Islet of Langerhans (tissue), 1 donor: ENCODE results near the gene SLC38A8.
A peak's percentile ranks its signal among the peaks of the same experiment; 100 is the strongest.

Experiments
- FAIRE-seq: peaks from one replicate; lab custom pipeline; 2011; peaks lifted over from hg19 to GRCh38; lab: Jason Lieb, UNC

The SLC38A8 gene

DNA sequence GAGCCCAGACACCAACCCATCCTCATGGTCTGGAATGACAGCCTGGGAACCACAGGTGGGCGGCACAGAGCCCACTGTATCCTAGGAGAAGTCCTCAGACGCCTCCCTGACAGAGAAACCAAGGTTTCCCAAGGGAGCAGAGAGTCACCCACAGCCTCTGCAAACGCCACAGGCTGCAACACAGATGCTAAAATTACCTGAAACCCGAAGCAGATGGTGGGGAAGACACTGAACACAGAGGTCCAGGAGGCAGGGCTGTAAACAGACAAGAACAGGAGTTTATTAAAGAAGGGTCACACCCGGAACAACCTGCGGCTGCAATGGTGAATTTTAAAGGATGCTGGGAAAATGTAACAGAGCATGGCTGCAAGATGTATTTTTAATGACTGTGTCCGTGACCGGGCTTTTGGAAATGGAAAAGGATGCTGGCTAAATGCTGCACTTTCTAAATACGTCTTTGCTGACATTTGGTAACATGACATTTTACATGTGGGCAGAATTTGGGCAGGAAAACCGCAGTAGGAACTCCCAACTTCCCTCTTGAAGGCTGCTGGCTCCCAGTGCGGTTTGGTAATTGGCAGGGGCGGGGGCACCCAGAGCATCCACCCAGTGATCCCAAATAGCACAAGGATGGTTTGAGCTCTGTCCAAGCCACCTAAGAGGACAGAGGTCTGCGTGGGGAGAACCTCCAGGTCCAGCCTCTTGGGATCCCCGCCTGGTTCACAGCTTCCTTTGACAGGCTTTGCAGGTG, 13.1 kb downstream of the SLC38A8 start:
- no peak for FAIRE-seq

DNA sequence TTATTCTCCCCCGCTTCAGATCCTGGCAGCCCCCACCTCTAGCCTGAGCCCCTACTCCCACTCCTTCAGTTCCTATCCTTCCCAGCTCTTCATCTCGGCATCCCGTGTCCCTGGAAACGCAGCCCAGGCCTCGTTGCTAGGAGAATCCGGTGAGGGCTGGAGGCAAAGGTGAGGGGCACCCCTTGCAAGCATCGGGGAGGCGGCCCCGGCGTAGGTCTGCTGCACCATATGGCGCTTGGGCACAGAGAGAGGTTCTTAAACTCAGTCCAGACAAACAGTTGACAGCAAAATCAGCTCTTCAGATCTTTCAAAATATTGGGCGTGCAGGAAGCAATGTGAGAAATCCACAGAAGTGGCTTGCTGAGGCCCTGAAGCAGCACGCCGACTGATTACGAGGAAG, 15.0 kb downstream of the SLC38A8 start:
- FAIRE-seq = peak; percentile 92

DNA sequence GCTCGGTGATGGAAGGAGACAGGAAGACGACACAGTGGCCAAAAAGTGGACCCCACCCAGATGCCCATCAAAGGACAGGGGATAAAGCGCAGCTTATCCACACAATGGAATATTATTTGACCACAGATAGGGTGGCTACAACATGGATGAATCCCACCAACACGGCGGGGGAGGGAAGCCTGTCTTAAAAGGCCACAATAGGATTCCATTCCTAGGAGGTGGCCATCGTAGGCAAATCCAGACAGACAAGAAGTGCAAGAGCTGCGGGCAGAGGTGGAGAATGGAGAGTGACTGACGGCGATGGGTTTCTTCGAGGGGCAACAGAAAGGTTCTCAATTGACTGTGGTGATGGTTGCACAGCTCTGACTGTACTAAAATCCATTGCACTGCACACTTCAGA, 16.0 kb downstream of the SLC38A8 start:
- no peak for FAIRE-seq

- FAIRE-seq = no peak
These were observed 17.7 kb downstream of the SLC38A8 start for GRCh38 chr16:84024854-84025253.

DNA sequence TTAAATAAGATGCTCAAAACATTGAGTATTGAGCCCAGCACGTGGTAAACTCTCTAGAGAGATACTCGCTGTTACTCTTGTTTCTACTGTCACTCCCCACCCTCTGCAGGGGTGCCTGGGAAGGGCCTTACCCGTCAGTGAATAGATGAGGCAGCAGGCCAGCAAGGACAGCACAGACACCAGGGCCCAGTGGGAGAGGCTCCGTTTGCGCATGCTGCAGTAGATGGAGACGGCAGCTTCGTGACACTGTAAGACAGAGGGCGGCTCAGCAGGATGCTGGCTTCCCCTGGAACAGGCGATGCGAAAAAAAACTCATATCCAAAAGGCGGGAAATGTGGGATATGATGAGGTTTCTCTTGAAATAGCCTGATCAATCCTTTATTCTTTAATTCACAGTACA, 20.0 kb downstream of the SLC38A8 start:
- FAIRE-seq = no peak

DNA sequence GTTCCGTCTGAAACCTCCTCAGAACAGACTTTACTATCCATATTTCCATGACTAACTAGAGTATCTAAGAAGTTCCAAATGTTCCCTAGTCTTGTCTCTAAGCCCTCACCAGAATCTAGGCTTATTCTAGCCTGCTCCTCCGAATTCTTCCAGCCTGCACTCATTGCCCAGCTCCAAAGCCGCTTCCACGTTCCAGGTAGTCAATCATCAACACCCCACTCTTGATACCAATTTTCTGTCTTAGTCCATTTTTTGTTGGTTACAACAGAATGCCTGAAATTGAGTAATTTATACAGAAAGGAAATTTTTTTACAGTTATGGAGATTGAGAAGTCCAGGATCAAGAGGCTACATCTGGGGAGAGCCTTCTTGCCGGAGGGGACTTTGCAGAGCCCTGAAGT, 21.1 kb downstream of the SLC38A8 start:
- FAIRE-seq = no peak

DNA sequence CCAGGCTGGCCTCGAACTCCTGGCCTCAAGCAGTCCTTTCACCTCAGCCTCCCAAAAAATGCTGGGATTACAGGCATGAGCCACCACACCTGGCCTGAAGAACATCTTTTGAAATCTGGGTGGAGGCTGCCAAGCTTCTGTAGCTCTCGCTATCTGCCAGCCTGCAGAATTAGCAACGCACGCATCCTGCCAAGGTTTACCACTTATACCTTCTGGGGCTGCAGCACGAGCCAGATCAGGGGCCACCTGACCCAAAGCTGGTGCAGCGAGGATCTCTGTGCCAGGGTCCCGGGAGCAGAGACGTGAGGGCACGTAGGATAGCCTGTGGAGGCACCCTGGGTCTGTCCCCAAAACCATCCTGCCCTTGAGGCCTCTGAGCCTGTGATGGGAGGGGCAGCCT, 22.2 kb downstream of the SLC38A8 start:
- no peak for FAIRE-seq

- FAIRE-seq = no peak
These were observed 23.9 kb downstream of the SLC38A8 start for GRCh38 chr16:84018710-84019109.

DNA sequence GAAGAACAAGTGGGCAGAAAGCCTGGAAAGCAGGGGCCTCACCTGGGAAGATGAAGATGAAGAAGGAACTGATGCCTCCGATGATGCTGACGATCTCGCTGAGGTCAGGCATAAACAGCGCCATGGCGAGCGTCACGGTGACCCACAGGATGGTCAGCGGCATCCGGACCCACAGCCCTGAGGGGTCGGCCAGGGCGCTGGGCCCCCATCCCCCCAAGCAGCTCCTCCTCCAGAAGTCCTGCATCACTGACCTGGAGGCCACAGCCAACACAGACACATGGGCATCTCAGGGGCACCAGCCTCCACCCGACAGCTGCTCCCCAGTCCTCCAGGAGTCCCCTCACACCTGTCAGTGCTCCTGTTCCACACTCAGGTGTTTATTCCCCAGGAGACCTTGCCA, 26.1 kb downstream of the SLC38A8 start:
- FAIRE-seq = no peak

GRCh38 chr16:84015399-84015798, 27.2 kb downstream of the SLC38A8 start:
- FAIRE-seq = no peak

- no peak for FAIRE-seq
These were observed 27.8 kb downstream of the SLC38A8 start for GRCh38 chr16:84014570-84015327.

- no peak for FAIRE-seq
These were observed 28.6 kb downstream of the SLC38A8 start for GRCh38 chr16:84013787-84014569.

DNA sequence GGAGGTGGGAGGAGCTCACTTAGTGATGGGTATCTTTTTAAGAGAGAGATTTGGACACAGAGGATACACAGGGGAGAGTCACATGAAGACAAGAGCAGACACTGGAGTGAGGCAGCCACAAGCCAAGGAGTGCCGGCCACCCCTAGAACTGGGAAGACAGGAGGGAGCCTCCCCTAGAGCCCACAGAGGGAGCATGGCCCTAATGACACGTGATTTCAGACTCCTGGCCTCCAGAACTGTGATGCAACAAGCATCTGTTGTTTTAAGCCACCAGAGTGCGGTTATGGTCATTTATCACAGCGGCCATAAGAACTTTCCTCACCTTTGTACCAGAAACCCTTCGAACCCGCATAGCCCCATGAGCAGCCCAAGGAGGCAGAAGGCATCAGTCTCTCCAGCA, 33.3 kb downstream of the SLC38A8 start:
- no peak for FAIRE-seq

- FAIRE-seq = no peak
These were observed 34.6 kb downstream of the SLC38A8 start for GRCh38 chr16:84007965-84008364.

DNA sequence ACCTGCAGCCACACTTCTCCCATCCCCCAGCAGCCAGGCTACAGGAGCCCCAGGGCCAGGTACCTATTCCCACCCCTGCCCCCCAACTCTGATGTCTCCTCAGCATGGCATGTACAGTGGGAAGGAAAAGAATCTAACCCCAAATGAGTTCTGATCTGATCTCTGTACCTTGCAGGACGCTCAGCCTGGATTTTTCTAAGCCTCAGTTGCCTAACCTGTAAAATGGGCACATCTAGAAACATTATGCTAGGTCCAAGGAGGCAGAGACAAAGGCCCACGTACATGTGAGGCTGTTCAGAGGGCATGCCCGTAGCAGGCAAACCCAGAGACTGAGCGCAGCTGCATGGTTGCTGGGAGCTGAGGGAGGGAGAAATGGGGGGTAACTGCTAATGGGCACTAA, 35.1 kb downstream of the SLC38A8 start:
- FAIRE-seq = no peak

GRCh38 chr16:84005391-84005790, 37.2 kb downstream of the SLC38A8 start:
- FAIRE-seq = no peak

GRCh38 chr16:84004442-84004841, 38.2 kb downstream of the SLC38A8 start:
- no peak for FAIRE-seq

DNA sequence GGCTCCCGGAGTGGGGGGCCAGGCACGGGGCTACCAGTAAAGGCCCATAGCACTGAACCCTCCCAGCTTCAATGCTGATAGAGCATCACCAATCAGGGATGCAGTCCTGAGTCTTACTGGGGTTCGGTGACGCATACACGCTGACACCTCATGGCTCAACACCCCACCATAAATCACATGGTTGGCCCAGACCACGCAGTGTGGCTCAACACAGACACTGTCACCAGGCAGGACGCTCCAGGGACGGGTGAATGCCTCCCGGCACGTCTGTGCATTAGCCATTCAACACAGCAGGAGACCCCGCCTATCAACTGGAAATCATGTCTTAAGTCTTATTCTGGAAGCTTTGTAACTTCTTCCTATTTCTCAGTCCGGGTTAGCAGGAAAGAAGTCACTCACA, 39.6 kb downstream of the SLC38A8 start:
- no peak for FAIRE-seq

GRCh38 chr16:84001726-84002125, 40.9 kb downstream of the SLC38A8 start:
- no peak for FAIRE-seq

DNA sequence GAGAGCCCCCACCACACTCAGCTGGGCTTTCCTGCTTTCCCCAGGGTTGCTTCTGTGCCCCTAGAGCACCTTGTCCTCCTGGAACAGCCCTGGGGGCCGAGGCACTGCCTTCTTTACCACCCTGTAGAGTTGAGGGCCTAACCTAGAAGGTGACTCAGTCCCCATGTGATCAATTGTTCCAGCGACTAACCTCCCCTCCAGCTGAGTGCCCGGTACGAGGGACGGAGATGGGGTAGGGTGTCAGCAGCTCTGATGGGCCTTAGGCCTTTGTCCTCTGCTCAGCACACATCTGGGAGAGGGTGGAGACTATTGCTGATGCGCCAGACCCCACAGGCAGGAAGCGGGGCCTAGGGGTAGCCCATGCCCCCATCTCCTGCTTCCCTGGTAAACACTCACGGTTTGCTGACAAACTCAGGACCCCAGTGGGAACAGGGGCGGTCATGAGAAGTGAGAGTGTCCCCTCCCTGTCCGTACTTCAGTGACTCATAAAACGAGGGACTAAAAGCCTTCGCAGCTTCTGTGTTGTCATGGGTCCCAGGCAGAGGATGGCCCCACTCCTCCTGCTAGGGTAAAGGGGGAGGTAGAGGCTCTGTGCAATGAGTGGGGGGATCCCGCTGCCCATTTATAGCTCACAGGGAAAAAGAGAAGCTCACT, 41.5 kb downstream of the SLC38A8 start:
- FAIRE-seq = no peak

GRCh38 chr16:83998091-83998490, 44.5 kb downstream of the SLC38A8 start:
- FAIRE-seq = no peak

GRCh38 chr16:83996481-83997252, 45.9 kb downstream of the SLC38A8 start:
- no peak for FAIRE-seq
